ENCODE measurements around the gene HPD.

DNA sequence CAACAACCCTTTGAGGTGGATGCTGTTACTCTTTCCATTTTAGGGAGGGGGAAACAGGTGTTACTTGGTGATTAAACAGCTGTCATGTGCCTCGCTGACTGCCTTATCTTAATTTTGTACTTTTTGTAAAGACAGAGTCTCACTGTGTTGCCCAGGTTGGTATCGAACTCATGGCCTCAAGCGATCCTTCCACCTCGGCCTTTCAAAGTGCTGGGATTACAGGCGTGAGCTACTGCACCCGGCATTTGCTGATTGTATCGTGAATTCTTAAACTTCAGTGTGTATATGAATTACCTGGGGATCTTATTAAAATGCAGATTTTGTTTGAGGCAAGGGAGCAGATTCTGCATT is 30.6 kb upstream of the HPD start:
- TF ChIP-seq, protein P1, sequence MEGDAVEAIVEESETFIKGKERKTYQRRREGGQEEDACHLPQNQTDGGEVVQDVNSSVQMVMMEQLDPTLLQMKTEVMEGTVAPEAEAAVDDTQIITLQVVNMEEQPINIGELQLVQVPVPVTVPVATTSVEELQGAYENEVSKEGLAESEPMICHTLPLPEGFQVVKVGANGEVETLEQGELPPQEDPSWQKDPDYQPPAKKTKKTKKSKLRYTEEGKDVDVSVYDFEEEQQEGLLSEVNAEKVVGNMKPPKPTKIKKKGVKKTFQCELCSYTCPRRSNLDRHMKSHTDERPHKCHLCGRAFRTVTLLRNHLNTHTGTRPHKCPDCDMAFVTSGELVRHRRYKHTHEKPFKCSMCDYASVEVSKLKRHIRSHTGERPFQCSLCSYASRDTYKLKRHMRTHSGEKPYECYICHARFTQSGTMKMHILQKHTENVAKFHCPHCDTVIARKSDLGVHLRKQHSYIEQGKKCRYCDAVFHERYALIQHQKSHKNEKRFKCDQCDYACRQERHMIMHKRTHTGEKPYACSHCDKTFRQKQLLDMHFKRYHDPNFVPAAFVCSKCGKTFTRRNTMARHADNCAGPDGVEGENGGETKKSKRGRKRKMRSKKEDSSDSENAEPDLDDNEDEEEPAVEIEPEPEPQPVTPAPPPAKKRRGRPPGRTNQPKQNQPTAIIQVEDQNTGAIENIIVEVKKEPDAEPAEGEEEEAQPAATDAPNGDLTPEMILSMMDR (conservative IDR thresholded peaks at IDR 0.05; ENCODE audit: low read depth, low read length) = no peak
- no peak for TF ChIP-seq EZH2 (IDR thresholded peaks at IDR 0.05; ENCODE audit: low read length, unreplicated experiment)
